UCSD-AML1 (cell line): Measurements from ENCODE around the gene NISCH.

ENCODE experiments used
- DNase-seq: peaks from one replicate; lab custom pipeline; 2025; ENCODE audit not compliant: unreplicated experiment; lab: John Stamatoyannopoulos, UW

NISCH gene

GRCh38 chr3:52446631-52447511 is 8.5 kb upstream of the NISCH start:
- peak; percentile 66 for DNase-seq

- DNase-seq: no peak
Observed at GRCh38 chr3:52447512-52448355, 7.7 kb upstream of the NISCH start.

GRCh38 chr3:52450489-52451236 is 4.7 kb upstream of the NISCH start:
- DNase-seq: no peak

- no peak for DNase-seq
Observed at GRCh38 chr3:52451237-52452083, 3.9 kb upstream of the NISCH start.

GRCh38 chr3:52452126-52452525 is 3.3 kb upstream of the NISCH start:
- DNase-seq: no peak

GRCh38 chr3:52452570-52453221 is 2.7 kb upstream of the NISCH start:
- no peak for DNase-seq

DNA sequence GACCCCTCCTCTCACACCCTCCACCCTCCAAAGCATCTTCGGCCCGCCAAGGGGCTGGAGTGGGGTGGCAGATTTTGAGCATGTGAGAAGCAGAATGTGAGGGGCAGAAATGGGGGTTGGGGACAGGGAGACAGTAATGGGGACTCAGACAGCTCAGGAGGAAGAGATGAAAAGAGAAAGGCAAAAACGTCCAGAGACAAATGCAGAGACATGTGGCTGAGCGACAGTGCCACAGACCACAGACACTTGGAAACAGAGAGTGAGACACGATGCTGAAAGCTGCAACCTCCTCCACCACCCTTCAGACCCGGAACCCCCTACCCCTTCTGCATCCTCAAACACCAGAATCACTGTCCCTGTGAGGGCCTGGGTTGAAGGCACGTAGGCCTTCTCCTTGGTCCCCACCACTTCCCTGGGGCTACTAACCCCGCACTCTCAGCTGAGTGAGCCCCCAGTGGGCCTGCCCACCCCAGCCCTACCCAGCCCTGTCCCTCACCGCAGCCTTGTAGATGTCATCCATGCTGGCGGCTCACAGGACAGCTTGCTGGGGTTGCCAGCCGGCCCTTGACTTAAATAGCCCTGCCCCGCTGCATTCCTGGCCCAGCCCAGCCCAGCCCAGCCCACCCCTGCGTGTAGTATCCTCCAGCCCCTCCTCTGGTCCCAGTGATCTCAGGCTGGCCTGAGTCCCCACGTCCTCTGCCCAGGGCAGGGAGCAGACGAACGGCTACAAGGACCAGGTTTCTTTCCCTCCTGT is 1.7 kb upstream of the NISCH start, which contains the start of gene TNNC1:
TSS of gene TNNC1 (minus strand) at position 546 of the 754 bp plus-strand sequence. CDS start at position 520, 26 bp downstream.
- DNase-seq: no peak

GRCh38 chr3:52454250-52454937 is 1.0 kb upstream of the NISCH start:
- no peak for DNase-seq

- no peak for DNase-seq
Observed at GRCh38 chr3:52454938-52455282, 494 bp upstream of the NISCH start.

DNA sequence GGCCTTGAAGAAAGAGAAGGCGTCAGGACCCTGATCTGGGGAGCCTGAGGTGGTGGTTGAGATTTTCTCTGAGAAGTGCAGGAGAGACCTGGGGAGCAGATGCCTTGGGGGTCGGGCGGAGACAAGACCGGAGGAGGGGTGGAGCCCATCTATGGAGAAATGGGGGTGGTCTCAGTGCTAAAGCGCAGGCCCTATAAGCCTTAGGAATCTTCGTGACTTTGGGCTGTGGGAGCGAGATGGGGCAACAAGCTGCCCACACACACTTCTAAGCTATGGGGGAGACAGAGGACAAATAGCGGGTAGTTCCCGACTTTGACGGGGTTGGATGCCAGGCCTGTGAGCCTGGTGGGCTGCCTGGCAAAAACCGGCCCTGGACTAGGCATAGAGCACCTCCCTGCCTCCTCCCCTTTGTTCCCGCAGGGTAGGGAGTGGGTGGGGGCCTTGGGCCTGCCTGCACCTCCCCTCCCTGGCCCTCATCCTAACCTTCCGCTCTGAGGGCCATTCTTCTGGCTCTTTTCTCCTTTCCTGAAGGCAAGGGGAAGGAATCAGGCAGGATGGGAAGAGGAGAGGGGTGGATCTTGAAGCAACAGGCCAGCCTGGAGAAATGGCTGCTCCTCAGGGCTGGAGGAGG is 880 bp downstream of the NISCH start:
- DNase-seq: no peak

GRCh38 chr3:52456800-52457183 is 1.4 kb downstream of the NISCH start:
- no peak for DNase-seq

DNA sequence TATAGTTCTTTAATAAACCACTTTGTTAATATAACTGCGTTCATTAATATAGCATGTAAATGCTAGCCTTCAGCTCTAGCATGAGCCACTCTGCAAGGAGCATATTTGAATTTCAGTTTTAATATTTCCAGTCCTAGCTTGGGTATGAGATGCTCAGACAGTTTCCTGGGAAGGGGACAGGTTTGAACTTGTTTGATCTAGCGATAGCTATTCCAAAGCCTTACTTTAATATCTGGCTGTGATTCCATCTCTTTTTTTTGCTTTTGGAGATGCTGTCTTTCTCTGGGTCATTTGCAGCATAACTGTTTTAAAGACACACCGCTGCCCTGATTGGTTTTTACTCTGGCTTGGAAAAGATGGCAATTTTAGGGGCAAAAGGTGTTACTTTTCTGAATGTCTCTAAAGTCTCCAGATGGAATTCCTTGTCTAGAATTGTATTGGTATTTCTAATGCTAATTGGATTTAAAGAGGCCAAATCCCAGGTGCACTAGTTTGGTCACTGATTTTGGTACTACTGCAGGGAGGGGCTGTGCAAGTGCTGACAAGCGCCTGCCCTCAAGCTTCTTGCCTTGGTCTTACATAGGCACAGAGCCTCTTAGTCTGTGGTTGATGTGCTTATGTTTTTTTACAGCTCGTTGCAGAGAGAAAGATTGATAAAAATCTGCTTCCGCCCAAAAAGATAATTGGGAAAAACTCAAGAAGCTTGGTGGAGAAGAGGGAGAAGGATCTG is 2.8 kb downstream of the NISCH start:
- DNase-seq: no peak

DNA sequence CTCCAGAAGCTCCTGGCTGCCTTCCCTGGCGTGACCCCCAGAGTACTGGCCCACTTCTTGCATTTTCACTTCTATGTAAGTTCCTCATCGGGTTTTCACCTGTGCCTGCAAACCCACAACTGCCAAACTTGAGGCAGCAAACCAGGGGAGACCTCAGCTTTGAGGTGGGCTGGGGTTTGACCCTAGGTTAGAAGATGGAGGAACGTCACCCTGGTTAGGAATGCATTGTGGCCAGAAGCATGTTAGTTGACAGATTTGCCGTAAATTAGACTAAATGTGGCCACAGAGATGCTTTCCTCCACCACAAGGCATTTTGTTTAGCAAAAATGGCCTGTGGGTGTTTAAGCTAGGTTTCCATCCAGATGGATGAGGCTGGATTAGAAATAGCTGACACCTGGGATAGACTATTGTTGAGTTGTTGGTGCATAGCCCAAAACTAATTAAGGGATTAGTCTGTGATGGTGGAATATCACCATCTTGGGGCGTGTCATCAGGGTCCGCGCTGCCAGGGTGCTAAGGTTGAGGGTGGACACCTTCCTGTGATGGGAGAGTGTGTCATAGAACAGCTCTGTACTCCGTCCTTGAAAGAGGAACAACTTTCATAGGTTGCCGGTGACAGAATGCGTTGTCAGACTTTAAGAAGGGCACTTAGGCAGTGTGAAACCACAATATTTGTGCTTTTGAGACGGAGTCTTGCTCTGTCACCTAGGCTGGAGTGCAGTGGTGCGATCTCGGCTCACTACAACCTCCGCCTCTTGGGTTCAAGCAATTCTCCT is 3.6 kb downstream of the NISCH start:
- DNase-seq: no peak

GRCh38 chr3:52461874-52462273 is 6.5 kb downstream of the NISCH start:
- DNase-seq: no peak

- DNase-seq: no peak
Observed at GRCh38 chr3:52463416-52463815, 8.0 kb downstream of the NISCH start.

GRCh38 chr3:52468336-52468735 is 12.9 kb downstream of the NISCH start:
- DNase-seq: no peak

GRCh38 chr3:52469001-52469400 is 13.6 kb downstream of the NISCH start:
- DNase-seq: no peak
